Measurements from ENCODE around the gene TM7SF2.

Gene TM7SF2

DNA sequence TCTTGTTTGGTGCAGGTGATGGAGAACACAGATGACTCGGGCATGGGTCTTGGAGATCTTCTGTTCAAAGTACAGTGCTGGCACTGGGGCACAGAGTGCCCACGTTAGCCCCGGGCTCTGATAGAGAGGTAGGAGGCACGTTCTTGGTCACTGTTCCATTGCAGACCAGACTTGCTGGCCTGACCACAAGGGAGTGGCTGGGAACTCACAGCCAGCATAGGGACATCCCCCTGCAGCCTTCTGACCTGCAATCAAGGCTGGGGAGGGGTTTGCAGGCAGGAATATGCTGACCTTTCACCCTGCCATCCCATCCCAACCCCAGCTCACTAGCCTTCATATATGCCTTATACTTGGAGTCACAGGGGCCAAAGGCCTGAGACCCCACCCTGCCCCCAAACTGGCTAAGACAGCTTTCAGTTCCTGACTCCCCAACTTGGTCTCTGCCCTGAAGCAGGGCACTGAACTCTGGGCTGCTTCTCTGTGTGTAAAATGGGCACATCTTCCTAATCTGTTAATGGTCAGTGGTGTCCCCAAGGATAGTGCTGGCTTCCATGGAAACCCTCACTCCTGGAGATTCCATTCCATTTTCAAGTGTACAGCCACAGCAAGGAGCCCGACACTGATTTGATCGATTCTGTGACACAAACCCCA is 15.1 kb downstream of the TM7SF2 start:
- Histone ChIP-seq H3K36me3 (replicated peaks; ENCODE audit: insufficient read depth, low read length) (peaks cover 18% of the 10 kb centered on the region), H3F3A (ENCODE audit: insufficient read depth, low read length) (peaks cover 46% of the 10 kb centered on the region), H2AFZ (ENCODE audit: low read length) (no peak overlapping the region), H3K4me3 (ENCODE audit: low read length) (no peak overlapping the region), H3K27me3 (replicated peaks; ENCODE audit: insufficient read depth, low read length) (no peaks in the 10 kb centered on the region), H3K79me2 (ENCODE audit: low read length) (peaks cover 79% of the 10 kb centered on the region), H4K20me1 (ENCODE audit: insufficient read depth, low read length) (no peaks in the 10 kb centered on the region), H3K9me2 (replicated peaks; ENCODE audit: insufficient read depth, low read length) (no peaks in the 10 kb centered on the region), H3K27ac (ENCODE audit: low read length) (no peak overlapping the region; the same call in 1 of the 2 replicates), H3K9ac (ENCODE audit: low read length) (no peak overlapping the region), H3K9me3 (replicated peaks; ENCODE audit: insufficient read depth, low read length) (no peaks in the 10 kb centered on the region), H3K4me2 (ENCODE audit: low read depth, low read length) (no peak overlapping the region), H3K4me1 (ENCODE audit: low read length) (peaks cover 14% of the 10 kb centered on the region)
- TF ChIP-seq EZH2 (optimal IDR thresholded peaks at IDR 0.05; ENCODE audit: low read depth, low read length) (no peak), EZH2phosphoT487 (IDR thresholded peaks at IDR 0.05; ENCODE audit: low read length) (no peak)
- TF ChIP-seq, protein P1, sequence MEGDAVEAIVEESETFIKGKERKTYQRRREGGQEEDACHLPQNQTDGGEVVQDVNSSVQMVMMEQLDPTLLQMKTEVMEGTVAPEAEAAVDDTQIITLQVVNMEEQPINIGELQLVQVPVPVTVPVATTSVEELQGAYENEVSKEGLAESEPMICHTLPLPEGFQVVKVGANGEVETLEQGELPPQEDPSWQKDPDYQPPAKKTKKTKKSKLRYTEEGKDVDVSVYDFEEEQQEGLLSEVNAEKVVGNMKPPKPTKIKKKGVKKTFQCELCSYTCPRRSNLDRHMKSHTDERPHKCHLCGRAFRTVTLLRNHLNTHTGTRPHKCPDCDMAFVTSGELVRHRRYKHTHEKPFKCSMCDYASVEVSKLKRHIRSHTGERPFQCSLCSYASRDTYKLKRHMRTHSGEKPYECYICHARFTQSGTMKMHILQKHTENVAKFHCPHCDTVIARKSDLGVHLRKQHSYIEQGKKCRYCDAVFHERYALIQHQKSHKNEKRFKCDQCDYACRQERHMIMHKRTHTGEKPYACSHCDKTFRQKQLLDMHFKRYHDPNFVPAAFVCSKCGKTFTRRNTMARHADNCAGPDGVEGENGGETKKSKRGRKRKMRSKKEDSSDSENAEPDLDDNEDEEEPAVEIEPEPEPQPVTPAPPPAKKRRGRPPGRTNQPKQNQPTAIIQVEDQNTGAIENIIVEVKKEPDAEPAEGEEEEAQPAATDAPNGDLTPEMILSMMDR (IDR thresholded peaks at IDR 0.05; ENCODE audit: low read length), result no peak
- DNase-seq, result no peak

DNA sequence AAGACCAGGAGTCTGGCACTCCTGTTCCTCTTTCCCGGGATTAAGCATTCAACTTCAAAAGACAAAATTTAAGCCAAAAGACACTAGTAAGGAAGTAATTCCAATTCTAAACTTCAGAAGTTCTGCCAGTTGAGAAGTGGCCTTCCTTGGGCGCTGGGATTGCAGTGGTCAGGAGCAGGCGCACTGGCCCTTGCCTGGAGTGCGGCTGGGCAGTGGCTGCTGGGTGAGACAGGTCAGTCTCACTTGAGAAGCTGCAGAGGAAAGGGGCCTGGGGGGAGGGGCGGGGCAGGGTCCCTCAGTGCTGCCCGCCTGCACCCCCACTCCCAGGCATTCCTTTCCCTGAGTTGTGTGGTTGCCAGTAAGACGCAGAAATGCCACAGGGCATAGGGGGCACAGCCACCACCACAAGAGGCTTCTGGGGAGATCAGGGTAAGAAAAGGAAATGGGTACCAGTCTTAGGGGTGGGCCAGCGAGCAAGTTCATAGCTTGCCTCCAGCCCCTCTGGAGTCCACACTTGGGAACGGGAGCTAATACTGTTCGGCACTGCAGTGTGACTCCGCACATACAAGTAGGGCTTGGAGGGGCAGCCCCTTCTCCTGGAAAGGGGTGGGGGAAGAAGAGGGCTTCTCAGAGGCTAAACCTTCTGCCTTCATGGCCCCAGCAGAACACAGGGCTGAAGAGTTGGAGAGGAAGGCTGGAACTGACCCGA is 16.0 kb downstream of the TM7SF2 start:
- Histone ChIP-seq H3K4me3 (ENCODE audit: low read length) (no peak overlapping the region), H3K4me2 (ENCODE audit: low read depth, low read length) (no peak overlapping the region), H3K9me2 (replicated peaks; ENCODE audit: insufficient read depth, low read length) (no peaks in the 10 kb centered on the region), H3K27me3 (replicated peaks; ENCODE audit: insufficient read depth, low read length) (no peaks in the 10 kb centered on the region), H3K9me3 (replicated peaks; ENCODE audit: insufficient read depth, low read length) (no peaks in the 10 kb centered on the region), H3K4me1 (ENCODE audit: low read length) (peaks cover 19% of the 10 kb centered on the region), H2AFZ (ENCODE audit: low read length) (no peak overlapping the region), H3F3A (ENCODE audit: insufficient read depth, low read length) (peaks cover 54% of the 10 kb centered on the region), H3K27ac (ENCODE audit: low read length) (no peak overlapping the region), H3K9ac (ENCODE audit: low read length) (no peak overlapping the region), H4K20me1 (ENCODE audit: insufficient read depth, low read length) (no peaks in the 10 kb centered on the region), H3K79me2 (ENCODE audit: low read length) (peaks cover 77% of the 10 kb centered on the region), H3K36me3 (replicated peaks; ENCODE audit: insufficient read depth, low read length) (peaks cover 19% of the 10 kb centered on the region)
- no peak for DNase-seq
- TF ChIP-seq, protein P1 (IDR thresholded peaks at IDR 0.05; ENCODE audit: low read length), result no peak
- TF ChIP-seq EZH2phosphoT487 (IDR thresholded peaks at IDR 0.05; ENCODE audit: low read length), result no peak
- no peak for TF ChIP-seq EZH2 (optimal IDR thresholded peaks at IDR 0.05; ENCODE audit: low read depth, low read length)

DNA sequence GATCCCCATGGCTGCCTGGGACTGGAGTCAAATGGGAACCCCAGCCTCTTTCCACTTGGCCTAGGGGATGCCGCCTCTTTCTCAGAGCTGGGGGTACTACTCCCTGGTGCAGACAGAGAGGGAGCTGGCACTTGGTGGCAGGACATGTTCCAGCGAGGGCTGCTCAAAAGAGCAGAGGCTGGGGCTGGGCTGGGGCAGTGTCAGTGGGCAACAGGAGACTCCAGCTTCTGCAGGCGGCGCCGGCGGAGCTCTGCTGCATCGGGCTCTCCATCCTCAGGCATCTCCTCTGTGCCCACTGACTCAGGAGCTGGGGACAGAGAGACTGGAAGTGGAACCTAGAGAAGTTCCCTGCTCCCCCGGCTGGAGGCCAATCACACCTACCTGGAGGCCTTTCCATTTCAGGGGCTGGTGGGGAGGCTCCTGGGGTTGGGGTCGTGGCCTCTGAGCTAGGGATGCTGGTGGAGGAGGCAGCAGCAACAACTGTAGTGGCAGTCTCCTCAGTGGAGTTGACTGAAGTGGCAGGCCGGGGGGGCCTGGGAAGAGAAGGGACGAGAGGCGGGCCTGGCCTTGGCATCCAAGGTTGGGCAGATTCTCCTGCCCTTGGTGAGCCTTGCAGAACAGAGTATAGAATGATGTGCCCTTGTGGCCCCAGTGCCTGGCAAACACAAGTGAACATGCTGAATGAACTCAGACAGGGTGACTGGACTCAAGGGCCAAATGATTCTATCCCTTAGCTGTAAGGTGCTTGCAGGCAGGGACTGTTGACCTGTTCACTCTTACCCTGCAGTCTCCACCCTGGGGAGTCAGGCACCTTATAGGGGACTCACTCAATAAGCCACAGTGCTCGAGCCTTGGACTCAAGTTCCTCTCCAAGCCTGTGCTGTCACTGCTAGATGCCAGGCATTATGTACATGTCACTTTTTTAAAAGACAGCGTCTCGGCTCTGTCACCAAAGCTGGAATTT is 16.8 kb downstream of the TM7SF2 start:
- Histone ChIP-seq H4K20me1 (ENCODE audit: insufficient read depth, low read length) (no peaks in the 10 kb centered on the region), H3F3A (ENCODE audit: insufficient read depth, low read length) (peaks cover 62% of the 10 kb centered on the region), H3K79me2 (ENCODE audit: low read length) (peaks cover 77% of the 10 kb centered on the region), H3K36me3 (replicated peaks; ENCODE audit: insufficient read depth, low read length) (peaks cover 19% of the 10 kb centered on the region), H3K9ac (ENCODE audit: low read length) (no peak overlapping the region), H2AFZ (ENCODE audit: low read length) (no peak overlapping the region), H3K4me2 (ENCODE audit: low read depth, low read length) (no peak overlapping the region), H3K9me2 (replicated peaks; ENCODE audit: insufficient read depth, low read length) (no peaks in the 10 kb centered on the region), H3K9me3 (replicated peaks; ENCODE audit: insufficient read depth, low read length) (no peaks in the 10 kb centered on the region), H3K4me1 (ENCODE audit: low read length) (peaks cover 15% of the 10 kb centered on the region), H3K4me3 (ENCODE audit: low read length) (no peak overlapping the region), H3K27me3 (replicated peaks; ENCODE audit: insufficient read depth, low read length) (no peaks in the 10 kb centered on the region), H3K27ac (ENCODE audit: low read length) (no peak overlapping the region)
- TF ChIP-seq, protein P1 (IDR thresholded peaks at IDR 0.05; ENCODE audit: low read length), result no peak
- TF ChIP-seq EZH2phosphoT487 (IDR thresholded peaks at IDR 0.05; ENCODE audit: low read length) (no peak), EZH2 (optimal IDR thresholded peaks at IDR 0.05; ENCODE audit: low read depth, low read length) (no peak)
- no peak for DNase-seq

Measured in MM.1S (cell line).